SK-N-MC (cell line): Measurements from ENCODE around the gene RARS2.

Experiments
- EZH2 ChIP-seq: fragments of 200-600 bp; sonication (generic); IDR thresholded peaks from one replicate; pipeline ENCODE4 v1.6.1; 2017; ENCODE audit warnings: antibody characterized with exemption
- FOXP2 ChIP-seq: optimal IDR thresholded peaks from 2 replicates; pipeline ENCODE3; 2011; ENCODE audit warnings: mild to moderate bottlenecking, moderate library complexity; ENCODE audit not compliant: insufficient read depth; ENCODE audit errors: extremely low read length, control extremely low read depth

GRCh38 chr6:87572883-87573282 lies 16.9 kb downstream of the RARS2 start:
- TF ChIP-seq EZH2 (no peak), FOXP2 (no peak)
